ENCODE results near the gene CCL24.

- TF ChIP-seq EZH2 (IDR thresholded peaks at IDR 0.05; ENCODE audit: borderline replicate concordance, low read depth, low read length, poor library complexity, severe bottlenecking) (no peak), CTCF (conservative IDR thresholded peaks at IDR 0.05; ENCODE audit: low read depth, low read length) (no peak)
These were observed 36.6 kb upstream of the CCL24 start for GRCh38 chr7:75850235-75850634.

All from A673 (cell line).